ENCODE data around the gene ZFYVE21.

ZFYVE21 gene

GRCh38 chr14:103692871-103693270, 22.7 kb upstream of the ZFYVE21 start:
- no peak for DNase-seq

- no peak for DNase-seq
Measured at GRCh38 chr14:103693515-103693914, 22.1 kb upstream of the ZFYVE21 start.

- DNase-seq: no peak
Measured at GRCh38 chr14:103694572-103695026, 21.0 kb upstream of the ZFYVE21 start.

- no peak for DNase-seq
Measured at GRCh38 chr14:103695296-103696069, 20.1 kb upstream of the ZFYVE21 start.

GRCh38 chr14:103696070-103696402, 19.6 kb upstream of the ZFYVE21 start:
- no peak for DNase-seq

- no peak for DNase-seq
Measured at GRCh38 chr14:103696466-103697071, 19.0 kb upstream of the ZFYVE21 start.

- DNase-seq: no peak
Measured at GRCh38 chr14:103697206-103697602, 18.4 kb upstream of the ZFYVE21 start.

- DNase-seq: no peak
Measured at GRCh38 chr14:103697603-103698379, 17.8 kb upstream of the ZFYVE21 start.

- DNase-seq: no peak
Measured at GRCh38 chr14:103698380-103699260, 17.0 kb upstream of the ZFYVE21 start.

GRCh38 chr14:103699261-103699661, 16.3 kb upstream of the ZFYVE21 start:
- no peak for DNase-seq

- no peak for DNase-seq
Measured at GRCh38 chr14:103699901-103700752, 15.5 kb upstream of the ZFYVE21 start.

- no peak for DNase-seq
Measured at GRCh38 chr14:103700753-103701490, 14.7 kb upstream of the ZFYVE21 start.

- no peak for DNase-seq
Measured at GRCh38 chr14:103702095-103702494, 13.5 kb upstream of the ZFYVE21 start.

- no peak for DNase-seq
Measured at GRCh38 chr14:103702497-103703432, 12.8 kb upstream of the ZFYVE21 start.

- DNase-seq: no peak
Measured at GRCh38 chr14:103703433-103704385, 11.9 kb upstream of the ZFYVE21 start.

- DNase-seq: no peak
Measured at GRCh38 chr14:103704708-103705107, 10.9 kb upstream of the ZFYVE21 start.

- no peak for DNase-seq
Measured at GRCh38 chr14:103705118-103705503, 10.5 kb upstream of the ZFYVE21 start.

- no peak for DNase-seq
Measured at GRCh38 chr14:103705504-103706284, 9.9 kb upstream of the ZFYVE21 start.

All from kidney glomerular epithelial cell (primary cell).